HG02943 (cell line): Measurements from ENCODE around the gene GALNT14.

ENCODE experiments used
- ATAC-seq: cut with Tn5 transposase; IDR thresholded peaks from one replicate; pipeline ENCODE4 v1.9.1; 2021; ENCODE audit warnings: mild to moderate bottlenecking, low read depth, moderate library complexity; ENCODE audit not compliant: unreplicated experiment

GALNT14 gene

DNA sequence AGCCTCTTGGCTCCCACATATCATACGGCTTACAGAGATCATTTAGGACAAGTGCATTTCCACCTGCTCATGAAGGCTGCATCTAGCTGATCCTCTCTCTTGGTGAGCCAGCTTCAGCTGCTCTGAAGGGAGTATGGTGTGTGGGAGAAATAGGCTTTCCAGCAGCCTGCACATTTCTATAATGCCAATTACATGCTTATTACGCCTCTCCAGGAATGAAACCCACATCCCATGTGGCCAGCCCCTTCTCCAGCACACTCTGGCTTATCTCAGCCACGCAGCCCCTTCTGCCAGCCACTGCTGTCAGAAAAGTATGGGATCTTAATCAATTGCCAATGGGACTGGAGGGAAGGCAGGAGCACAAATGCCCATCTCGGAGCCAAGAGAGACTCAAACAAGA, 117.5 kb downstream of the GALNT14 start:
- ATAC-seq = no peak

DNA sequence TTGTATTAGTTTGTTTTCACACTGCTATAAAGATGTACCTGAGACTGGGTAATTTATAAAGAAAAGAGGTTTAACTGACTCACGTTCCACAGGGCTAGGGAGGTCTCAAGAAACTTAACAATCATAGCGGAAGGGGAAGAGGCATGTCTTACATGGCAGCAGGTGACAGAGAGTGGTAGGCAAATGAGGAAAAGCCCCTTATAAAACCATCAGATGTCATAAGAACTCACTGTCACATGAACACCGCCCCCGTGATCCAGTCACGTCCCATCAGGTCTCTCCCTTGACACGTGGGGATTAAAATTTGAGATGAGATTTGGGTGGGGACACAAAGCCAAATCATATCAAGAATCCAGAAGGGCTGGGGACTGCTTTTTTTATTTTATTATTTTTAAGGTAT, 120.0 kb downstream of the GALNT14 start:
- no peak for ATAC-seq

DNA sequence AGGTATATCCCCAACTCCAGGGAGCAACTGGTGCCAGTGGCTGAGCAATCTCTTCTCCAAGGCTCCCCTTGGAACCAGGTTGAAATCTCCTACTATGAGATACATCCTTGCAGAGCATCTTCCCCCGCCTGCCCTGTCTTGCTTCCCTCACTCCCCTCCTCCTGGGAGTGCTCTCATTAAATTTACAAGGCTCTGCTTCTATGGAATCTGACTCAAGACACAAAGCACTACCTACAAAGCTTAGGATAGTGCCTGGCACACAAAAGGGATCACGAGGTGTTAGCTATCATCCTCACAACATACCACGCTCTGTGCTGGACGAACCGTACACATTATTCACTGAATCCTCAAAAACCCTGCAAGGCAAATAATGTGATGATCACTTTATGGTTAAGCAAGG, 121.6 kb downstream of the GALNT14 start:
- ATAC-seq = no peak

DNA sequence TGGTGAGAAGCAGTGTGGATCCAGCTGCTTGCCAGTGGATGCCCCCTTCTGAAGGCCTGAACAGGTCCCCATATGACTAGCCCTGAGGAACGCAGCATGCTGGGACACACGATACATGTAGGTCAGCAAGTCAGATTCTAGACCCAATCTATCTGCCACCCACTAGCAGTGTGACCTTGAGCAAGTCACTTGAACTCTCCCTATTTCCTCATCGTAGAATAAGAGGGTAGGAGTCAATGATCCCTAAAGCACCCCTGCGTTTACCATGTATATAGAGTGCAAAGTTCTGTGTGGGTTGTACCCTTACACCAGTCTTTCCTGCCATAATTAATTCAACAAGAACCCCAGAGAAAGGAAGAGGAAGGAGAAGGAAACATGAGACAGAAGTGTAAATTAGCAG, 123.7 kb downstream of the GALNT14 start:
- ATAC-seq = no peak

DNA sequence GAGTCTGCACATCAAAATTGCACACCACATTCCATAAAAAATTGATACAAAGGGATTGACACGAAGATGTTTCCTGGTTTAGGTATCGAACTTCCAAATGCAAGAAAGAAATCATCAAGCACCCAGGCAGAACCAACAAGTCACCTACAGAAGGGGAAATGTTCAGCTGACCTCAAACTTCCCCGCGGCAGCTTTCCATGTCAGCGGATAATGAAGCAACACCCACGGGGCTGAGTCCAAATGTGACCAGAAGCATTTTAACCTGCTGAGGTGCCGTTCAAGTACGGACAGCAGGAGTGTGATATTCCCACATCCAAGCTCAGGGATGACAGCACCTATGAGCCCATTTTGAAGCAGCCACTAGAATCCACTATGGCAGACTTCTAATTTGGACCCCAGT, 124.9 kb downstream of the GALNT14 start:
- ATAC-seq = no peak

DNA sequence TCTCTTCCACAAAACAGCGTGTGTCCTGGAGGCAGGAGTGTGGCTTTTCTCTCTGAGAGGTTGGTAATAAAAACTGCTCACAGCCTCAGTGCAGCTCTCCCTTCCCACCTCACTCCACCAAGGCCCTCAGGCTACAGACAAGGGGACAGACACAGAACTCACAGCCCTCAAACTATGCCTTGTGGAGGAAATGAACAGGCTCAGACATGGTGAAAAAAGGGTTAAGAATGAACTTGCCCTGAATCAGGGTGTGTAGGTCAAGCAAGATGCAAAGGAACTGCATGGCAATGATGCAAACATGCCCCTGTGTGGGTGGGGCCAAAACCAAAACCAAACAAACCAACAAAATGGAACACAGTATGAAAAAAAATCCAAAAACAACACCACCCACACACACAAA, 125.8 kb downstream of the GALNT14 start:
- ATAC-seq = no peak

DNA sequence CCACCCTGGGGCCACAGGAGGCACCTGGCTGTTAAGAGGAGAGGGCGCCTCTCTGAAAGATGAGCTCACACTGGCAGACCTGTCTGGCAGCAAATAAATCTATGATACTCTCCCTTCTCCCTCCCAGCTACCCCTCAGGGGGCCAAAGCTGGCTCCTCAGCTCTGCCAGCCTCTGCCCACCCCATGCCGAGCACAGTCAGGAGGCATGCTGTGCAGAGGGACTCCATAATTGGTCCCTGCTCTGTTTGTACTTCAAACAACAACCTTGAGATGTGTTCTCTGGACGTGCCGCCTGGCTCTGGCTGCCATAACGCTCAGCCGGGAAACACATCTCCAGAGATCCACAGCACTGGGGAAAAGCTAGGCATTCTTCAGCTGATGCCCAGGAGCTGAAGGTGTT, 126.7 kb downstream of the GALNT14 start:
- ATAC-seq = no peak

DNA sequence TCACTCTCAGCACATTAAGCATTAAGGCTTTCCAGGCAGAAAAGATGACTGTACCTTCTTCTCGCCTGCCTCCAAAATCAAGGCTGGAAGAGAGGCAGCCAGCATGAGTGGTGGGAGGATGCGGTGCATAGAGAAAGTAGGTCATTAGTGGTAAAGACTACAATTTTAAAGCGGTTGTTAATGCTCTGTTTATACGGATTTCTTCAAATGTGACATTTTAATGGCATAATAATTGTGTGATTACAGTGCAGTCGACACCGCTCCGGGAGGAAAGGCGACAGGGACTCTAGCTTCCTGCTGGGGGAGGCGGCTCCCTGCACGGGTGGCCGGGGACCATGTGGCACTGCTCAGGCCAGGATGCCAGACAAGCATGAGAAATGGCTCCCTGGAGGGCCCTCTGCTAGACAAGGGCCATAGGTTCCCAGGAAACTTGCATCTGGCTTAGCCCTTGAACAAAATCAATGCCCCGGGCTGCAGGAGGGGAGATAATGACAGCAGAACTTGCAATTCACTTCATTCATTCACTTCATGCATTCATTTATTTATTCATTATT, 129.6 kb downstream of the GALNT14 start:
- ATAC-seq = no peak

DNA sequence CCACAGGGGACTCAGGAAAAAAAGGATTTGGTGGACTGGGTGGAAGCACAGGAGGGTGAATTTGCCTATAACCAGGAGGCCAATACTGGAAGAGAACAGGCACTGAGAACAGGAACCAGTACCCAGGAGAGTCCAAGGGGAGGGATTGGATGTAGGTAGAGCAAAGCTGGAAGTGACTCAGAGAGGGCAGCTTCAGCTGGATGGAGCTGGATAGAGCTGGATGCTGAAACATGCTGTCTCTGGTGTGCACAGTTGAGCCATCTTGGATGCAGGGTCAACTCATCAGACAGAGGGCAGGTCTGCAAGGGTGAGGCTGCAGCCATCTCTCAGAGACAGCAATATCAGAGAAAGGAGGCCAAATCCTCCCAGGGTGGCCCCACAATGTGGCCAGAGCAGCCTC, 134.0 kb downstream of the GALNT14 start:
- no peak for ATAC-seq

DNA sequence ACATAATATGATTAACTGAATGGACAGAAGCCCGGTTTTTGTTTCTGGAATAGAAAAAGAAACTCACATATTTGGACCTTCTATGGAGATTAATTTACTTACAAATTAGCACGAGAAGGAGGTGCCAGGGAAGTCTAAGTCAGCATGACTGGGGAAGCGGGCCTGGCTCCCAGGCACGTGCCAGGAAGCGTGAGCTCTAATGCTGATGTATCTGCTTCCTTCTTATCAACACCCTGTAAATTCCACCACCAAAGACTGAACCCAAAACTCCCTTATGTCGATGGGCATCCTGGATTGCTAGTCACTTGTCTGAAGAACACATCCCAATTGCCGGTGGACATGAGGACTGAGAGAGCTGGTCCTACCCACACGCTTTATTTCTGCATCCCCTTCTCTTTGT, 134.5 kb downstream of the GALNT14 start:
- no peak for ATAC-seq

DNA sequence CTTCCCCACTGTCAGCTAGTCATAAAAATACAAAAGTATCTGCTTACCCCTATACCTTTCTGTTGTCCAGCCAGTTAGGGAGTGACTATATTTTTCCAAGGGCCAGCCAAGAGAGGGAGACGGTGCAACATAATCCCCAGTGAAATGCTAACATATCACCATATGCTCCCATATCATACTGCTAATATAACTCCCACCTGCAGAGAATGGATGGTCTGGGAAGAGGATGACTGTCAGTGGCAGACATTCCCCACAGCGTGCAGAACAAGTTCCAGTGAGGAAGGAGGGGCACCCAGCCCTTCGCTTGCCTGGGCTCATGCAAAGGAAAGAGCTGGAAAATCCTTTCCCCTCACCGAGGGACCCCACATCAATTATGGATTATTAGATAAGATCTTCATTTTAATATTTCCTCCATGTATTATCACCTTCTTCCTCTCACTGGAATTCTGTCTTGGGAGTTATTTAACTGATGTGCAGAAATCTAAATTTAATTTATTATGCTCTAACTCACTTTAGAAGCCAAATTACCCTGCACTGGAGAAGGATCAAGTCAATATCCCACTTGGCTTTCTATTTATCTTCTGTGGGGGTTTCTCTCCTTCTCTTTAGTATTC, 135.6 kb downstream of the GALNT14 start:
- ATAC-seq = no peak

DNA sequence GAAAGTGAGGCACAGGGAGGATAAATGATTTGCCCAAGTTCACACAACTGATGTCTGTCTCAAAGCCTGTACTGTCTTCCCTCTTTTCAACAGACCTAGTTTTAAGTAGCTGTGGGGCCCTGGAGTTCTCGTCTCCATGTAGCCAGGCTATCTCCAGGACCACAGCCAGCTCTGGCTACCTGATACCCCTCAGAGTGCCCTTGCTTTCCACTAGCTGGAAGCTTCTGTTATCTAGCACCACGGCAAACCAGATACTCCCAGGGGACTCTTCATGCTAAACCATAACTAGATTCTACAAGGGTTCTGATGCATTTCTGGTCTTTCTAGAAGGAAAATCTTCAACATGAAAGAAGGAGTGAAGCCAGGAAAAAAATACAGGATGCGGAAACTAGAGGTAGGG, 137.3 kb downstream of the GALNT14 start:
- ATAC-seq = no peak

DNA sequence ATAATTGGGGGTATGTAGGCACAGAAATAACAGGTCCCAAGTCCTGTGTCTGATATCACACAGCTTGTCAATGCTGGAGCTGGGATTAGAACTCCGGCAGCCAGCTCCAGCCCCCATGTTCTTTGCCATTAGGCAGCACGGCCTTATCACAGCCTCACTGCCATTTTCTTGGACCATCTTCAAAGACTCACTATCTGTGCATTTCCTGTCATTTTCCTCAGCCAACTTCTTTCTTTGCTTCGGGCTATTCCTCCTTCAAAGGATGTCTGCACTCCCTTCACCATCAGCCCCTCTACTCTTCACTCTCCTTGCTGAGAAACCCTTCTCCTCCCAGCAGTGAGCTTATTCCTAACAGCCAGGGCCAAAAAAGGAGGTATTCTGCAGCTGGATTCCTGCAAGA, 139.6 kb downstream of the GALNT14 start:
- no peak for ATAC-seq

DNA sequence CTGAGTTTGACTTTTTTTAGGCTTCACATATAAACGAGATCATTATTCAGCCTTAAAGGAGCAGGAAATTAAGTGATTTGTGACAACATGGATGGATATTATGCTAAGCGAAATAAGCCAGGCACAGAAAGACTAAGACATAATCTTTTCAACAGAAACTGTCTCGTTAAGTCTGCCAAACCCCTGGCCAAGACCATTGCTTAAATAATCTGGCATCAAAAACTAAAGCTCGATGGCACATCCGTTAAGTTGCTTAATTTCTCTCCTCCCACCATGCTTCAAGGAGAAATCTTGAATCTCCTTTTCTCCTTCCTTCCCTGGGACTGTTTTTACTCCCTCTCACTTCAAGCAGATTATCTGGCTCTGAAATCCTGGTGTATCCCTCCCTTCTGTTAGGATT, 140.3 kb downstream of the GALNT14 start:
- no peak for ATAC-seq

DNA sequence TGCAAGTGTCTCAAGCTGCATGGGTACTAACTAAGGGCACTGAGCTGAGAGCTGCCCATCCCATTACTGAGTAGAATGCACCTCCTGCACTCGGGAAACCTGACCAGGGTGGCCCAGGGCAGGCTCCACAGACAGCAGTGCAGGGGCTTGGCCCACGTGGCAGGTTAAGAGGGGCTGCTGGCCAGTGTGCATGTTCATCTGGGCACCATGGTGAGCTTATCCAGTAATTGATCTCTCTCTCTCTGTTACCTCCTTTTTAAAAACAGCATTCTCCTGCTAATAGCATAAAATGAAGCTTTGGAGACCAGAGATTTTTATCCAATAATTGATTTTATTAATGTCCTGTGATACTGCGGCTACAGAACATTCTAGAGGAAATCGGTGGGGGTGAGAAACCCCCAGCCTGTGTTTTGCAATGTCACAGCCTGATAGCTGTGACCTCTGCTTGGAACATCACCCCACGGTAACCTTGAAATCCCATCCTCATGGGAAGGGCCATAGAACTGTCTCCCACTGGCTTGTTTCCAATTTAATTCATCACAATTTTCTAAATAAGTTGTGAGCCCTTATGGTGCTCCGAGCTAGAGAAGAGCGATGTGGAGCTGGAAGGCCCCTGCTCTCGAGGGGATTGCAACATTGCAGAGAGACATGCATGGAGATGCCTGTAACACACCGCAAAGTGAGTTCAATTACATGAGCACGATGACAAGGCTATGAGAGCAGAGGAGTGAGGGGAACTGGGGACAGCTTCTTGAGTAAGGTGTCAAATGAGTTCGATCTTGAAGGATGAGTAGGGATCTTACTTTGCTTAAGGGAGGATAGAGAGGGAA, 143.8 kb downstream of the GALNT14 start:
- ATAC-seq = no peak

DNA sequence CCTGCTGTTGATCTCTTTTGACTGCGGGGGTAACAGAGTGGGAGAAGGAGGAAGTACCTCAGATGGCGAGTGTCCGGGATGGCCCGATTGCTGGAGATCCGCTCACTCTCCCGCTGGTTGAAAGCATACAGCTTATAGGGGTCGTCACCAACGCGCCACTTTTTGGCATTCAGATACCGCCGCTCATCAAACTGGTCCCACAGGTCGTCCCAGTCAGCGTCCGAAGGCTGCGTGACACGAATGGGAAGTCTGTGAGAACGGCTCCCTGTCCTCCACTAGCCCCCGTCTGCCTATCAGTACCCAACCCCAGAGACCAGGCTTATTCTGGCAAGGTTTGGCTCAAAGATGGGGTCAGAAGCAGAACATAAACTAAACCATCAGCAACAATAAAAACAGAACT, 145.5 kb downstream of the GALNT14 start:
- ATAC-seq = no peak

DNA sequence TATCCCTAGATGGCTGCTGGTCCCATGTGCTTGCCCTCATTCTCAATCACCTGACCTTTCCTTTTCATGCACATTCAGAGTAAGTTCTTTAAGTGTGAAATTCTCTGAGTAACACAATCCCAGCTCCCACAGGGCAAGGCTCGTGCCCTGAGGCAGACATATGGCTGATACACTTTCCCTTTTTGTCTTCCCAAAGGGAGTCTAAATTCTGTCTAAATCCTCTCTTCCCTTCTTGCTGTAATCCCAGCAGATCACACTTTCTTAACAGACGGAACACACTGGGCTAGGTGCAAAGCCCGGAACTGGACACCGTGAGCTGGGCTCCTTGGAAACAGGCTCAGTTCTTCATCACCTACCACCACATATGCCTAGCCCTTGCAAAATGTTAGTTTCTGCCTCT, 147.6 kb downstream of the GALNT14 start:
- ATAC-seq = no peak

DNA sequence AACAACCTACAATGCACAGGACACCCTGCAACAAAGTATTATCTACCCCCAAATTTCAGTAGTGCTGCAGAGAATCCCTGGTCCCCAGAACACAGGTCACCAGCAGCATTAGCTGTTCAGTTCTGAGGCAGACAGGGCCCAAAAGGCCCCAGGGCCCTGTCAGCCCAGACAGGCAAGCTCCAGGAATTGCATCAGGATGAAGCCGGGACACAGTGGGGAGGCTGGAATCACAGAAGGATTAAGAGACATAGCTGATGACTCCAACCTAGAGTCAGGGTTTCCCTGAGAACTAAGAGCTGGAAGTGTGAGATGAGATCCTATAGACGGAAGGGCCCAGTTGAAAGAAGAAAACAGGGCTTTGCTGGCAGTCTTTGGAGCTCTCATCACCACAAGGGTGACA, 148.1 kb downstream of the GALNT14 start:
- ATAC-seq = no peak

DNA sequence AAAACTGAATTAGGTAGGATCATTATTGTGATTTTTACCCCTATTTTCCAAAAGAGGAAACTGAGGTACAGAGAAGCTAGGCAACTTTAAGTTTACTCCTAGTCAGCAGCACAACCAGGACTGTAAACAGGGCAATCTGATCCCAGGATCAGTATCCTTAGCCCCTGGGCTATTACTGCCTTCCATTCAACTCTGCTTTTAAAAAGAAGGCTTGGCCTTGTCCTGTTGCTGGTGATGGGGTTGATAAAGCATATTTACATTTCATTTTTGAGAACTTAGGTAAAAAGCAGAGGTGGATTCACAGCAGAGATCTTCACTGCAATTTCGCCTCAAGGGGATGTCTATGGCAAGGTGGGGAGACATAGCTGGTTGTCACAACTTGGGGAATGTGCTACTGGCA, 148.5 kb downstream of the GALNT14 start:
- ATAC-seq = no peak

DNA sequence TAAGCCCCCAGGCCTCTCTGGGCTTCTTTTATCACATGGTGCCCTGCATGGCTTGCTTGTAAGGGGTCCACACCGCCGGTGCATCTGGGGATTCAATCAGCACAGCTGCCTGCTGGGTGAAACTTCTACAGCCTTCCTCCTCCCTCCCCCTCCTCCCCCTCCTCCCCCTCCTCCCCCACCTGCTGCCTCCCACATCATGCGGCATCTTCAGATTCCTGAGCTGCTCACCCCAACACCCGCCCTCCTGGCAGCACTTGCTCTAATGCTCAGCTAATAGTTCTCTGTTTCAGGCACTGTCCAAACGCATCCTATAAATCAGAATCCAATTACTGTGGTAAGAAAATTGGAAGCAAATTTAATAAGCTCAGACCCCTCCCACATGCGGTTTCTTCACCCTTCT, 150.7 kb downstream of the GALNT14 start:
- ATAC-seq = no peak

DNA sequence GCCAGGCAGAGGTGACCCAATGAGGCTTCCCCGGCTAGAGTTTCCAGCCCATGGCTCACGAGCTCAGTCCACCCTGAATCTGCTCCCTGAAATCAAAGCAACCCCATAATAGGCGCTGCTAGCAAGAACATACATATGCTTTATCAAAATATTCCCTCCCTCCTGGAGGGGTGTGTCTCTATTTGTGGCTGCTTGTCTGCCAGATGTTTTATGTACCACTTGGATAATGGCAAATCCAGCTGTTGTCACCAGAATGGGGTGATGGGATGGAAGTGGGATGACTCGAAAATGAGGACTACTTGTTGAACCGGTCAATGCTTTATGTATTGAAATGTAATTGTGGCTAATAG, 152.0 kb downstream of the GALNT14 start:
- ATAC-seq = no peak
